CD14-positive monocyte (primary cell): Measurements from ENCODE around the gene SIX1. TPM values are rescaled to one million over a fixed set of nuclear protein-coding genes. Genes with fewer than 3 reads are reported as not detected.

Source experiments
- DNase-seq, 3 donors: peaks; one replicate each; pipeline ENCODE4 v3.0.0-alpha.2; 2011 to 2022
- H2AFZ ChIP-seq: 2 replicates; pipeline ENCODE4 v1.6.0; 2012; ENCODE audit warnings: mild to moderate bottlenecking, low read depth, low read length, inconsistent platforms; ENCODE audit not compliant: insufficient read depth, poor library complexity, severe bottlenecking
- H3K27ac ChIP-seq, 2 donors: 1 replicate in 1 of 2; 2 replicates in 1 of 2; pipeline ENCODE4 v1.5.1; 2012 to 2013; ENCODE audit warnings: low read length in 2 of 2, control low read depth in 1 of 2, inconsistent platforms in 1 of 2, low read depth in 1 of 2, mild to moderate bottlenecking in 1 of 2
- H3K27me3 ChIP-seq, 2 donors: one replicate each; pipeline versions ENCODE4 v1.6.0 to v1.6.1; 2011 to 2013; ENCODE audit warnings: low read length in 2 of 2; ENCODE audit not compliant: control insufficient read depth in 2 of 2, insufficient read depth in 2 of 2
- H3K36me3 ChIP-seq, 2 donors: replicated peaks in 1 of 2; 1 replicate in 1 of 2; 2 replicates in 1 of 2; pipeline versions ENCODE4 v1.5.1 to v1.6.1; 2012 to 2013; ENCODE audit warnings: low read length in 2 of 2, control low read depth in 1 of 2, inconsistent platforms in 1 of 2, mild to moderate bottlenecking in 1 of 2; ENCODE audit not compliant: insufficient read depth in 2 of 2, control insufficient read depth in 1 of 2
- H3K4me1 ChIP-seq, 2 donors: 1 replicate in 1 of 2; 2 replicates in 1 of 2; pipeline versions ENCODE4 v1.5.1 to v1.6.1; 2012 to 2013; ENCODE audit warnings: low read length in 2 of 2, control low read depth in 1 of 2, inconsistent platforms in 1 of 2, mild to moderate bottlenecking in 1 of 2, moderate library complexity in 1 of 2; ENCODE audit not compliant: insufficient read depth in 2 of 2, control insufficient read depth in 1 of 2
- H3K4me2 ChIP-seq: replicated peaks from 2 replicates; pipeline ENCODE3; 2012; ENCODE audit warnings: low read length, moderate library complexity, mild to moderate bottlenecking; ENCODE audit not compliant: poor library complexity, severe bottlenecking; ENCODE audit errors: extremely low read depth
- H3K4me3 ChIP-seq, 3 experiments: fragments of 200-600 bp in 1 of 3; sonication (generic) in 1 of 3; replicated peaks in 1 of 3; 1 replicate in 2 of 3; 2 replicates in 1 of 3; pipeline ENCODE4 v1.5.1; 2011 to 2013; ENCODE audit warnings: low read length in 3 of 3, mild to moderate bottlenecking in 3 of 3, control low read depth in 2 of 3, low read depth in 2 of 3, inconsistent platforms in 1 of 3, moderate library complexity in 1 of 3
- H3K79me2 ChIP-seq: 2 replicates; pipeline ENCODE4 v1.6.0; 2012; ENCODE audit warnings: mild to moderate bottlenecking, control low read depth, inconsistent platforms, low read length, moderate library complexity; ENCODE audit not compliant: insufficient read depth
- H3K9ac ChIP-seq: 2 replicates; pipeline ENCODE4 v1.6.0; 2017; ENCODE audit warnings: low read length, mild to moderate bottlenecking; ENCODE audit not compliant: insufficient read depth, poor library complexity, severe bottlenecking
- H3K9me3 ChIP-seq, 2 donors: replicated peaks in 1 of 2; 1 replicate in 1 of 2; 2 replicates in 1 of 2; pipeline versions ENCODE4 v1.5.1 to v1.6.1; 2012 to 2013; ENCODE audit warnings: low read length in 2 of 2, control low read depth in 1 of 2; ENCODE audit not compliant: control insufficient read depth in 1 of 2, insufficient read depth in 1 of 2
- H4K20me1 ChIP-seq: 2 replicates; pipeline ENCODE4 v1.6.0; 2012; ENCODE audit warnings: mild to moderate bottlenecking, low read length, control low read depth, moderate library complexity; ENCODE audit not compliant: insufficient read depth
- H3K27ac Mint-ChIP-seq, 7 donors: one replicate each; pipeline ENCODE4 v1.8.0; 2020; ENCODE audit warnings: mild to moderate bottlenecking in 7 of 7, mixed read lengths in 7 of 7, moderate library complexity in 6 of 7, inconsistent platforms in 2 of 7
- H3K27me3 Mint-ChIP-seq, 3 donors: one replicate each; pipeline ENCODE4 v1.8.0; 2021 to 2022; ENCODE audit warnings: low read depth in 3 of 3, mild to moderate bottlenecking in 3 of 3, mixed read lengths in 3 of 3, moderate library complexity in 3 of 3, inconsistent platforms in 1 of 3
- H3K36me3 Mint-ChIP-seq, 2 donors: one replicate each; pipeline ENCODE4 v1.8.0; 2020; ENCODE audit warnings: mixed read lengths in 2 of 2, inconsistent platforms in 1 of 2, mild to moderate bottlenecking in 1 of 2
- H3K4me1 Mint-ChIP-seq: one replicate; pipeline ENCODE4 v1.8.0; 2020; ENCODE audit warnings: mild to moderate bottlenecking, mixed read lengths
- H3K4me3 Mint-ChIP-seq, 2 donors: one replicate each; pipeline ENCODE4 v1.8.0; 2020; ENCODE audit warnings: mild to moderate bottlenecking in 2 of 2, mixed read lengths in 2 of 2, moderate library complexity in 1 of 2
- H3K9me3 Mint-ChIP-seq, 7 donors: one replicate each; pipeline ENCODE4 v1.8.0; 2020 to 2022; ENCODE audit warnings: mixed read lengths in 7 of 7, mild to moderate bottlenecking in 6 of 7, moderate library complexity in 6 of 7, inconsistent platforms in 2 of 7
- WGBS: methylation state at CpG from one replicate; pipeline ENCODE4 v1.1.5; 2013; ENCODE audit warnings: missing lambda C conversion rate; ENCODE audit not compliant: insufficient coverage; 5-methylcytosine and 5-hydroxymethylcytosine counted together
- intact Hi-C, 2 donors: fragments of 100-400 bp; cut with micrococcal nuclease; formaldehyde crosslinking; loops; one replicate each; pipeline versions ENCODE4 v1.15.0 to v1.15.1; 2023
- polyA plus RNA-seq, 3 donors: library from polyadenylated mRNA; depleted of rRNA in 1 of 3; unstranded in 2 of 3; stranded (reverse) in 1 of 3; fragments of 300-500 nt in 2 of 3; fragments of >200 nt in 1 of 3; fragmentation: Illumina TruSeq in 2 of 3; gene quantifications; 1 replicate in 2 of 3; 2 replicates in 1 of 3; pipeline ENCODE4 v1.2.3, GENCODE V29; 2012 to 2021
- TF ChIP-seq, protein P1 (sequence below): fragments of 200-600 bp; IDR thresholded peaks from one replicate; pipeline ENCODE4 v1.8.0; 2022; ENCODE audit warnings: antibody characterized with exemption, mild to moderate bottlenecking

SIX1 gene
- polyA plus RNA-seq, 3 donors = not detected

DNA sequence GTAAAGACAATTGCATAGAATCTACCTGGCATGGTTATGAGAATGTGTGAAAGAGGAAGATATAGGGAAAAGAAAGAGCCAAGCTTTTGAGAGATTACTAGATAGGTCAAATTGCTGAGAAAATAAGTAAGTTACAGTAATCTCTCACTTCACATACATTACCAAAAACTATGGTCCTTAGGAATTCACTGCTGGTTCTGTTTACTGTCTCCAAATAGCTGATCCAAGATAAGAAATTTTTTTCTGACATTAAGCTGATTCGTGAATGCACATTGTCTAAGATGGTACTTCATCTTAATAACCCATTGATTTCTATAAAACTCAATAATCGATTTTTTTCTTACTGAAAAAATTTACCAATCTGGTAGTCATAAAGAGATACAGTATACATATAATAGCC lies 17.4 kb downstream of the SIX1 start:
- Mint-ChIP-seq H3K4me1 (peaks cover 1% of the 10 kb centered on the region), H3K9me3 (peaks cover 0 to 3% (median 0%) of the 10 kb centered on the region in 7 donors), H3K27me3 (peaks cover 40 to 75% (median 56%) of the 10 kb centered on the region in 3 donors), H3K27ac (no peak overlapping the region), H3K4me3 (no peak overlapping the region), H3K36me3 (peaks cover 0 to 1% of the 10 kb centered on the region in 2 donors)
- Histone ChIP-seq H4K20me1 (no peaks in the 10 kb centered on the region), H3K9ac (no peak overlapping the region), H3K36me3 (no peaks in the 10 kb centered on the region), H3K27me3 (peaks cover 67 to 75% of the 10 kb centered on the region in 2 donors), H3K27ac (no peak overlapping the region), H3K4me2 (no peak overlapping the region), H3K9me3 (peaks cover 0 to 9% of the 10 kb centered on the region in 2 donors), H3K4me1 (no peaks in the 10 kb centered on the region), H3K79me2 (no peaks in the 10 kb centered on the region), H2AFZ (no peak overlapping the region), H3K4me3 (no peak overlapping the region)
- intact Hi-C loops = no loop called here
- WGBS = no CpG with 5 or more reads among the region's 2 CpGs
- DNase-seq = no peak
- TF ChIP-seq, protein P1, sequence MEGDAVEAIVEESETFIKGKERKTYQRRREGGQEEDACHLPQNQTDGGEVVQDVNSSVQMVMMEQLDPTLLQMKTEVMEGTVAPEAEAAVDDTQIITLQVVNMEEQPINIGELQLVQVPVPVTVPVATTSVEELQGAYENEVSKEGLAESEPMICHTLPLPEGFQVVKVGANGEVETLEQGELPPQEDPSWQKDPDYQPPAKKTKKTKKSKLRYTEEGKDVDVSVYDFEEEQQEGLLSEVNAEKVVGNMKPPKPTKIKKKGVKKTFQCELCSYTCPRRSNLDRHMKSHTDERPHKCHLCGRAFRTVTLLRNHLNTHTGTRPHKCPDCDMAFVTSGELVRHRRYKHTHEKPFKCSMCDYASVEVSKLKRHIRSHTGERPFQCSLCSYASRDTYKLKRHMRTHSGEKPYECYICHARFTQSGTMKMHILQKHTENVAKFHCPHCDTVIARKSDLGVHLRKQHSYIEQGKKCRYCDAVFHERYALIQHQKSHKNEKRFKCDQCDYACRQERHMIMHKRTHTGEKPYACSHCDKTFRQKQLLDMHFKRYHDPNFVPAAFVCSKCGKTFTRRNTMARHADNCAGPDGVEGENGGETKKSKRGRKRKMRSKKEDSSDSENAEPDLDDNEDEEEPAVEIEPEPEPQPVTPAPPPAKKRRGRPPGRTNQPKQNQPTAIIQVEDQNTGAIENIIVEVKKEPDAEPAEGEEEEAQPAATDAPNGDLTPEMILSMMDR = no peak

GRCh38 chr14:60630129-60630528 lies 19.1 kb downstream of the SIX1 start:
- Histone ChIP-seq H3K4me3 (no peak overlapping the region), H3K9me3 (no peaks in the 10 kb centered on the region), H3K27me3 (peaks cover 53 to 58% of the 10 kb centered on the region in 2 donors), H3K79me2 (no peaks in the 10 kb centered on the region), H3K9ac (no peak overlapping the region), H2AFZ (no peak overlapping the region), H3K27ac (no peak overlapping the region), H3K36me3 (no peaks in the 10 kb centered on the region), H3K4me2 (no peak overlapping the region), H4K20me1 (no peaks in the 10 kb centered on the region), H3K4me1 (no peaks in the 10 kb centered on the region)
- no peak for DNase-seq
- H3K27me3 Mint-ChIP-seq = peaks cover 25 to 64% (median 39%) of the 10 kb centered on the region in 3 donors
- H3K4me1 Mint-ChIP-seq = no peaks in the 10 kb centered on the region
- H3K36me3 Mint-ChIP-seq = no peaks in the 10 kb centered on the region
- TF ChIP-seq, protein P1 = no peak
- H3K27ac Mint-ChIP-seq = no peak overlapping the region
- peaks cover 0 to 2% (median 0%) of the 10 kb centered on the region in 7 donors for H3K9me3 Mint-ChIP-seq
- no peak overlapping the region for H3K4me3 Mint-ChIP-seq
- intact Hi-C loops = no loop called here
